ENCODE results near the gene F2RL2.

The F2RL2 gene

GRCh38 chr5:76617675-76618074, 5.5 kb downstream of the F2RL2 start:
- Histone ChIP-seq H3K4me2 (ENCODE audit: low read length) (no peak overlapping the region), H3K4me1 (ENCODE audit: control insufficient read depth, low read length) (no peaks in the 10 kb centered on the region), H3K27me3 (ENCODE audit: control insufficient read depth, low read length) (no peaks in the 10 kb centered on the region), H3K36me3 (ENCODE audit: control insufficient read depth, low read length) (0 out of 2 replicates have a peak, but pooled peaks cover 4% of the 10 kb centered on the region), H3K9me3 (ENCODE audit: control insufficient read depth, insufficient read depth, low read length) (no peaks in the 10 kb centered on the region), H3K79me2 (ENCODE audit: control insufficient read depth, low read length) (no peaks in the 10 kb centered on the region), H4K20me1 (ENCODE audit: control insufficient read depth, insufficient read depth, low read depth, low read length) (no peaks in the 10 kb centered on the region), H3K4me3 (ENCODE audit: low read length) (no peak overlapping the region), H3F3A (ENCODE audit: control insufficient read depth, insufficient read depth) (no peaks in the 10 kb centered on the region), H3K27ac (ENCODE audit: low read depth, low read length) (no peak overlapping the region), H3K9me2 (replicated peaks; ENCODE audit: control insufficient read depth, low read length) (no peaks in the 10 kb centered on the region)
- TF ChIP-seq EZH2phosphoT487 (IDR thresholded peaks at IDR 0.05; ENCODE audit: borderline replicate concordance, low read length) = no peak
- no peak for TF ChIP-seq CTCF (IDR thresholded peaks at IDR 0.05; ENCODE audit: low read depth, low read length, poor library complexity, severe bottlenecking)

- H3K4me2 ChIP-seq (ENCODE audit: low read length) = no peak overlapping the region
- no peaks in the 10 kb centered on the region for H3K9me3 ChIP-seq (ENCODE audit: control insufficient read depth, insufficient read depth, low read length)
- no peak overlapping the region for H3K4me3 ChIP-seq (ENCODE audit: low read length)
- no peaks in the 10 kb centered on the region for H3K4me1 ChIP-seq (ENCODE audit: control insufficient read depth, low read length)
- no peak for TF ChIP-seq EZH2phosphoT487 (IDR thresholded peaks at IDR 0.05; ENCODE audit: borderline replicate concordance, low read length)
- no peak for TF ChIP-seq CTCF (IDR thresholded peaks at IDR 0.05; ENCODE audit: low read depth, low read length, poor library complexity, severe bottlenecking)
- H3K36me3 ChIP-seq (ENCODE audit: control insufficient read depth, low read length) = 0 out of 2 replicates have a peak, but pooled peaks cover 4% of the 10 kb centered on the region
- H3F3A ChIP-seq (ENCODE audit: control insufficient read depth, insufficient read depth) = no peaks in the 10 kb centered on the region
- H3K27ac ChIP-seq (ENCODE audit: low read depth, low read length) = no peak overlapping the region
- no peaks in the 10 kb centered on the region for H3K27me3 ChIP-seq (ENCODE audit: control insufficient read depth, low read length)
- no peaks in the 10 kb centered on the region for H3K79me2 ChIP-seq (ENCODE audit: control insufficient read depth, low read length)
- H4K20me1 ChIP-seq (ENCODE audit: control insufficient read depth, insufficient read depth, low read depth, low read length) = no peaks in the 10 kb centered on the region
- H3K9me2 ChIP-seq (replicated peaks; ENCODE audit: control insufficient read depth, low read length) = no peaks in the 10 kb centered on the region
Measured at GRCh38 chr5:76617229-76617628, 6.0 kb downstream of the F2RL2 start.

- peaks cover 10% of the 10 kb centered on the region; the same call in 1 of the 2 replicates for H3K36me3 ChIP-seq (ENCODE audit: control insufficient read depth, low read length)
- no peak overlapping the region for H3K27ac ChIP-seq (ENCODE audit: low read depth, low read length)
- no peak overlapping the region for H3K4me2 ChIP-seq (ENCODE audit: low read length)
- no peaks in the 10 kb centered on the region for H3K9me2 ChIP-seq (replicated peaks; ENCODE audit: control insufficient read depth, low read length)
- no peaks in the 10 kb centered on the region for H3K27me3 ChIP-seq (ENCODE audit: control insufficient read depth, low read length)
- no peak for TF ChIP-seq CTCF (IDR thresholded peaks at IDR 0.05; ENCODE audit: low read depth, low read length, poor library complexity, severe bottlenecking)
- no peak for TF ChIP-seq EZH2phosphoT487 (IDR thresholded peaks at IDR 0.05; ENCODE audit: borderline replicate concordance, low read length)
- H3K4me3 ChIP-seq (ENCODE audit: low read length) = no peak overlapping the region
- H3K4me1 ChIP-seq (ENCODE audit: control insufficient read depth, low read length) = no peaks in the 10 kb centered on the region
- no peaks in the 10 kb centered on the region for H3K9me3 ChIP-seq (ENCODE audit: control insufficient read depth, insufficient read depth, low read length)
- H3K79me2 ChIP-seq (ENCODE audit: control insufficient read depth, low read length) = no peaks in the 10 kb centered on the region
- H4K20me1 ChIP-seq (ENCODE audit: control insufficient read depth, insufficient read depth, low read depth, low read length) = no peaks in the 10 kb centered on the region
- no peaks in the 10 kb centered on the region for H3F3A ChIP-seq (ENCODE audit: control insufficient read depth, insufficient read depth)
Measured at GRCh38 chr5:76616206-76616605, 7.0 kb downstream of the F2RL2 start.
